T-helper 1 cell (primary cell): Measurements from ENCODE around the gene SLC38A8.

Source experiments
- DNase-seq, 5 donors: peaks; one replicate each; pipeline ENCODE4 v3.0.0-alpha.2; 2012 to 2020

SLC38A8 gene

GRCh38 chr16:83994087-83994486, 48.5 kb downstream of the SLC38A8 start:
- peak in 1 of 5 donors; percentile 22 for DNase-seq

GRCh38 chr16:83992624-83993023, 50.0 kb downstream of the SLC38A8 start:
- no peak for DNase-seq

- no peak for DNase-seq
These were observed 52.1 kb downstream of the SLC38A8 start for GRCh38 chr16:83990492-83990891.

GRCh38 chr16:83989300-83989699, 53.3 kb downstream of the SLC38A8 start:
- DNase-seq: no peak

- DNase-seq: no peak
These were observed 59.1 kb downstream of the SLC38A8 start for GRCh38 chr16:83983491-83983890.

GRCh38 chr16:83981799-83982198, 60.8 kb downstream of the SLC38A8 start:
- DNase-seq: no peak

GRCh38 chr16:83980794-83981193, 61.8 kb downstream of the SLC38A8 start:
- DNase-seq: no peak

GRCh38 chr16:83979441-83979840, 63.2 kb downstream of the SLC38A8 start:
- no peak for DNase-seq

- DNase-seq: no peak
These were observed 64.1 kb downstream of the SLC38A8 start for GRCh38 chr16:83978401-83978904.

- no peak for DNase-seq
These were observed 65.4 kb downstream of the SLC38A8 start for GRCh38 chr16:83977056-83977815.

GRCh38 chr16:83975590-83976260, 66.9 kb downstream of the SLC38A8 start:
- no peak for DNase-seq

- DNase-seq: no peak
These were observed 68.1 kb downstream of the SLC38A8 start for GRCh38 chr16:83974475-83974874.

GRCh38 chr16:83973581-83974385, 68.8 kb downstream of the SLC38A8 start:
- no peak for DNase-seq

- no peak for DNase-seq
These were observed 69.5 kb downstream of the SLC38A8 start for GRCh38 chr16:83973077-83973476.

GRCh38 chr16:83972256-83973008, 70.2 kb downstream of the SLC38A8 start:
- DNase-seq: no peak

GRCh38 chr16:83971165-83972130, 71.1 kb downstream of the SLC38A8 start:
- no peak for DNase-seq

GRCh38 chr16:83970430-83970815, 72.2 kb downstream of the SLC38A8 start:
- DNase-seq: no peak

- DNase-seq: no peak
These were observed 72.7 kb downstream of the SLC38A8 start for GRCh38 chr16:83969771-83970429.

- no peak for DNase-seq
These were observed 73.5 kb downstream of the SLC38A8 start for GRCh38 chr16:83968891-83969649.

GRCh38 chr16:83968306-83968851, 74.2 kb downstream of the SLC38A8 start:
- DNase-seq: no peak
